ENCODE results near the gene MYBPH. TPM values are rescaled to one million over a fixed set of nuclear protein-coding genes. Genes with fewer than 3 reads are reported as not detected.

Gene MYBPH
- total and polyA plus RNA-seq, 5 experiments from 2014 or later, result not detected

DNA sequence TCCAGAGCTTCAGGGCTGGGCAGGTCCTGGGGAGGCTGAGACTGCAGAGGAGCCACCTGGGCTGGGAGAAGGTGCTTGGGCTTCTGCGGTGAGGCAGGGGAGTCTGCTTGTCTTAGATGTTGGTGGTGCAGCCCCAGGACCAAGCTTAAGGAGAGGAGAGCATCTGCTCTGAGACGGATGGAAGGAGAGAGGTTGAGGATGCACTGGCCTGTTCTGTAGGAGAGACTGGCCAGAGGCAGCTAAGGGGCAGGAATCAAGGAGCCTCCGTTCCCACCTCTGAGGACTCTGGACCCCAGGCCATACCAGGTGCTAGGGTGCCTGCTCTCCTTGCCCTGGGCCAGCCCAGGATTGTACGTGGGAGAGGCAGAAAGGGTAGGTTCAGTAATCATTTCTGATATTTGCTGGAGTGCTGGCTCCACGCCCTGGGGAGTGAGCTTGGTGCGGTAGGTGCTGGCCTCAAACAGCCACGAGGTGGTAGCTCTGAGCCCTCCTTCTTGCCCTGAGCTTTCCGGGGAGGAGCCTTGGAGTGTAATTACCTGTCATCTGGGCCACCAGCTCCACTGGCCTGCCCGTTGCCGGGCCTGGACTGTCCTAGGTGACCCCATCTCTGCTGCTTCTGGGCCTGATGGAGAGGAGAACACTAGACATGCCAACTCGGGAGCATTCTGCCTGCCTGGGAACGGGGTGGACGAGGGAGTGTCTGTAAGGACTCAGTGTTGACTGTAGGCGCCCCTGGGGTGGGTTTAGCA, 9.3 kb downstream of the MYBPH start:
- POLR2A ChIA-PET, result no interaction called here
- ATAC-seq, result no peak
- H3K4me3 Mint-ChIP-seq, result no peak overlapping the region
- H3K27me3 Mint-ChIP-seq, result peaks cover 5 to 34% (median 17%) of the 10 kb centered on the region in 5 donors
- DNase-seq, result no peak
- H3K4me1 Mint-ChIP-seq, result peaks cover 0 to 7% (median 0%) of the 10 kb centered on the region in 4 donors
- H3K27ac Mint-ChIP-seq, result no peak overlapping the region
- peaks cover 0 to 2% (median 0%) of the 10 kb centered on the region in 9 donors for H3K9me3 Mint-ChIP-seq
- H3K36me3 Mint-ChIP-seq, result no peaks in the 10 kb centered on the region

- POLR2A ChIA-PET, result no interaction called here
- Mint-ChIP-seq H3K36me3 (no peaks in the 10 kb centered on the region), H3K4me3 (no peak overlapping the region), H3K27ac (no peak overlapping the region), H3K4me1 (peaks cover 0 to 7% (median 0%) of the 10 kb centered on the region in 4 donors), H3K27me3 (peaks cover 5 to 34% (median 17%) of the 10 kb centered on the region in 5 donors), H3K9me3 (peaks cover 0 to 2% (median 0%) of the 10 kb centered on the region in 9 donors)
- no peak for ATAC-seq
- no peak for DNase-seq
These were observed 9.8 kb downstream of the MYBPH start for GRCh38 chr1:203165800-203166161.

GRCh38 chr1:203165101-203165799, 10.4 kb downstream of the MYBPH start:
- DNase-seq, result no peak
- peaks cover 0 to 2% (median 0%) of the 10 kb centered on the region in 9 donors for H3K9me3 Mint-ChIP-seq
- H3K4me3 Mint-ChIP-seq, result no peak overlapping the region
- H3K27ac Mint-ChIP-seq, result no peak overlapping the region
- peaks cover 0 to 7% (median 0%) of the 10 kb centered on the region in 4 donors for H3K4me1 Mint-ChIP-seq
- H3K36me3 Mint-ChIP-seq, result no peaks in the 10 kb centered on the region
- POLR2A ChIA-PET, result no interaction called here
- no peak for ATAC-seq
- H3K27me3 Mint-ChIP-seq, result peaks cover 5 to 34% (median 17%) of the 10 kb centered on the region in 5 donors

GRCh38 chr1:203163891-203164635, 11.6 kb downstream of the MYBPH start:
- H3K9me3 Mint-ChIP-seq, result peaks cover 0 to 6% (median 0%) of the 10 kb centered on the region in 9 donors
- no peak overlapping the region for H3K4me3 Mint-ChIP-seq
- H3K36me3 Mint-ChIP-seq, result peaks cover 0 to 3% (median 0%) of the 10 kb centered on the region in 3 donors
- no peak for DNase-seq
- H3K4me1 Mint-ChIP-seq, result peaks cover 0 to 7% (median 0%) of the 10 kb centered on the region in 4 donors
- no peak overlapping the region for H3K27ac Mint-ChIP-seq
- POLR2A ChIA-PET, result no interaction called here
- H3K27me3 Mint-ChIP-seq, result peaks cover 5 to 34% (median 20%) of the 10 kb centered on the region in 5 donors
- no peak for ATAC-seq

- H3K27ac Mint-ChIP-seq, result no peak overlapping the region
- POLR2A ChIA-PET, result no interaction called here
- H3K9me3 Mint-ChIP-seq, result peaks cover 0 to 18% (median 5%) of the 10 kb centered on the region in 9 donors
- peaks cover 8 to 34% (median 20%) of the 10 kb centered on the region in 5 donors for H3K27me3 Mint-ChIP-seq
- ATAC-seq, result no peak
- no peak overlapping the region for H3K4me3 Mint-ChIP-seq
- H3K36me3 Mint-ChIP-seq, result peaks cover 0 to 5% (median 0%) of the 10 kb centered on the region in 3 donors
- DNase-seq, result no peak
- H3K4me1 Mint-ChIP-seq, result peaks cover 0 to 7% (median 0%) of the 10 kb centered on the region in 4 donors
These were observed 13.2 kb downstream of the MYBPH start for GRCh38 chr1:203162403-203162802.

DNA sequence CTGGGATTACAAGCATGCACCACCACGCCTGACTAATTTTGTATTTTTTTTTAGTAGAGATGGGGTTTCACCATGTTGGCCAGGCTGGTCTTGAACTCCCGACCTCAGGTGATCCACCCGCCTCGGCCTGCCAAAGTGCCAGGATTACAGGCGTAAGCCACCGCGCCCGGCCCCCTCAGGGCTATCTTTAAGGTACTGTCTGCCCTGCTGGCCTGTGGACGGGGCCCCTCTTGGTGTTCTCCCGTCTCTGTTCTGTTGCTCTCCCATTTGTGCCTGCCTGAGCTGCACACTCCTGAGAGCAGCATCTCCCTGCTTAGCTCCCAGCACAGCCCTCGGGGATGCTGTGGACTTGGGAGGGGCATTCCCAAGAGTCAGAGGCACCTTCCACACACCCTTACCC, 13.9 kb downstream of the MYBPH start:
- POLR2A ChIA-PET, result no interaction called here
- no peak overlapping the region for H3K27ac Mint-ChIP-seq
- peaks cover 0 to 7% (median 0%) of the 10 kb centered on the region in 4 donors for H3K4me1 Mint-ChIP-seq
- no peak overlapping the region for H3K4me3 Mint-ChIP-seq
- DNase-seq (no peak), ATAC-seq (no peak)
- peaks cover 0 to 18% (median 5%) of the 10 kb centered on the region in 9 donors for H3K9me3 Mint-ChIP-seq
- peaks cover 8 to 34% (median 20%) of the 10 kb centered on the region in 5 donors for H3K27me3 Mint-ChIP-seq
- peaks cover 0 to 5% (median 0%) of the 10 kb centered on the region in 3 donors for H3K36me3 Mint-ChIP-seq

- no peak for DNase-seq
- Mint-ChIP-seq H3K27me3 (peaks cover 9 to 29% (median 20%) of the 10 kb centered on the region in 5 donors), H3K4me1 (peaks cover 0 to 2% (median 0%) of the 10 kb centered on the region in 4 donors), H3K9me3 (peaks cover 0 to 18% (median 5%) of the 10 kb centered on the region in 9 donors), H3K36me3 (peaks cover 0 to 5% (median 0%) of the 10 kb centered on the region in 3 donors), H3K4me3 (no peak overlapping the region), H3K27ac (no peak overlapping the region)
- POLR2A ChIA-PET, result no interaction called here
- no peak for ATAC-seq
These were observed 14.5 kb downstream of the MYBPH start for GRCh38 chr1:203161175-203161574.

GRCh38 chr1:203159844-203160243, 15.8 kb downstream of the MYBPH start:
- Mint-ChIP-seq H3K27me3 (peaks cover 6 to 23% (median 18%) of the 10 kb centered on the region in 5 donors), H3K36me3 (peaks cover 0 to 5% (median 0%) of the 10 kb centered on the region in 3 donors), H3K9me3 (peaks cover 0 to 18% (median 5%) of the 10 kb centered on the region in 9 donors), H3K4me1 (no peaks in the 10 kb centered on the region), H3K27ac (no peak overlapping the region), H3K4me3 (no peak overlapping the region)
- no peak for DNase-seq
- POLR2A ChIA-PET, result no interaction called here
- no peak for ATAC-seq

DNA sequence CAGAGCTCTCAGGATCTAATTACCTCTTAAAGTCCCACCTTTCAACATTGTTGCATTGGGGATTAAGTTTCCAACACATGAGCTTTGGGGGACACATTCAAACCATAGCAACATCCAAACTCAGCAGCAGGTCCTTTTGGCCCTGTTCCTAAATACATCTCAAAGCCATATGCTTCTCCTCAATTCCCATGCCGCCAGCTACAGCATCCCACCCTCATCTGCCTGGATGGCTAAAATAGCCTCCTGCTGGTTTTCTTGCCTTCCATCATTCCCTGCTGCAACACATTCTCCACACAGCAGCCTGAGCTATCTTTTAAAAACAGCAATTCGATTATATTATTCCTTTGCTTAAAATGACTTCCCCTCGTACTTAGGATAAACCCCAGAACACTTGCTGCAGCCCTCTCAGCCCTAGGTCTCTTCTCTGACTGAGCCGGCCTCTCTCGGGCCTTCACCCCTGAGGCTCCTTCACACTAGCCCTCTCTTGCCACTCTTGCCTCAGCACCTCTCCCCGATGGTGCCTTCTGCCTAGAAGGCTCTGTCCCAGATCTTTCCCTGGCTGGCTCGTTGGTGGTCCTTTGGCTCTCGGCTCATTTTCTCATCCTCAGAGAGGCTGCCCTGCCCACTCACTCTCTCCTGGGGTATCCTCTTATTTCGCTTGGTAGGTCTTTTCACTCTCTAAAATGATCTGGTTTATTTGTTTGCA, 16.5 kb downstream of the MYBPH start:
- Mint-ChIP-seq H3K36me3 (peaks cover 0 to 5% (median 0%) of the 10 kb centered on the region in 3 donors), H3K27me3 (peaks cover 6 to 23% (median 13%) of the 10 kb centered on the region in 5 donors), H3K27ac (peak overlapping the region in 1 of 10 donors; percentile 3), H3K4me3 (no peak overlapping the region), H3K4me1 (no peaks in the 10 kb centered on the region), H3K9me3 (peaks cover 0 to 18% (median 5%) of the 10 kb centered on the region in 9 donors)
- POLR2A ChIA-PET, result no interaction called here
- DNase-seq (no peak), ATAC-seq (no peak)

DNA sequence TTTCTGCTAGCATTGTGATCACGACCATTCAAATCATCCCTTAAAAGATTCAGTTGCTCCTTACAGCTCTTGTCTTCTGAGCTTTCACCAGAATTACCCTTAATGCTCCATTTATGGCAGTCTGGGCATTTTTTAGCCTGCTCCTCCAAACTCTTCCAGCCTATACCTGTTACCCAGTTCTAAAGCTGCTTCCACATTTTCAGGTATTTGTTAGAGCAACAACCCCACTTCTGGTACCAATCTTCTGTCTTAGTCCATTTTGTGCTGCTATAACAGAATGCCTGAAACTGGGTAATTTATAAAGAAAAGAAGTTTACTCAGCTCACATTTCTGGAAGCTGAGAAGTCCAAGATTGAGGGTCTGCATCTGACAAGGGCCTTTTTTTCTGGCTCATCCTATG, 17.2 kb downstream of the MYBPH start:
- Mint-ChIP-seq H3K27me3 (peaks cover 7 to 23% (median 12%) of the 10 kb centered on the region in 5 donors), H3K9me3 (peaks cover 0 to 18% (median 5%) of the 10 kb centered on the region in 9 donors), H3K4me3 (no peak overlapping the region), H3K4me1 (no peaks in the 10 kb centered on the region), H3K27ac (no peak overlapping the region), H3K36me3 (peaks cover 0 to 5% (median 0%) of the 10 kb centered on the region in 3 donors)
- POLR2A ChIA-PET, result no interaction called here
- DNase-seq, result no peak
- ATAC-seq, result no peak

DNA sequence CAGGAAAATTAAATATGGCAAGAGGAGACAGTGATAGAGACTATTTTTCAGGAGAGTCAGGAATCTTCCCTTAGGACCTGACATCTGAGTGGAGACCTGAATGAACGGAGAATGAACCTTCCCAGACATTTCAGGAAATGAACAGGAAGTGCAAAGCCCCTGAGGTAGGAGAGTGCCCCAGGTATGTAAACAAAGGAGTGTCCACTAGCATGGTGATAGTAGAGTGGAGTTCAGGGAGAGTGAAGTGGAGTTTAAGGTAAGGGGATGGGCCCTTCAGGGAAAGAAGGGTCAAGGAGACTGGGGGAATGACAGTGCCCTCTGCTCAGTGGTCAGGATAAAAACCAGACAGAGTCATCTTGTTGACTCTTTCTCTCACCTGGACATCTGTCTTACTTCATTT, 19.3 kb downstream of the MYBPH start:
- H3K4me1 Mint-ChIP-seq, result no peaks in the 10 kb centered on the region
- H3K27me3 Mint-ChIP-seq, result peaks cover 0 to 9% (median 7%) of the 10 kb centered on the region in 5 donors
- H3K36me3 Mint-ChIP-seq, result peaks cover 0 to 5% (median 0%) of the 10 kb centered on the region in 3 donors
- DNase-seq (no peak), ATAC-seq (no peak)
- POLR2A ChIA-PET, result no interaction called here
- H3K27ac Mint-ChIP-seq, result no peak overlapping the region
- no peak overlapping the region for H3K4me3 Mint-ChIP-seq
- peaks cover 0 to 18% (median 5%) of the 10 kb centered on the region in 9 donors for H3K9me3 Mint-ChIP-seq

All from naive thymus-derived CD8-positive, alpha-beta T cell (primary cell).